Measurements from ENCODE around the gene HECTD1.
"Not testable (repeated sequence)": the region's sequence is repeated elsewhere in the genome, so short reads cannot be mapped to it uniquely, and the experiment has no call there.

HECTD1 gene

GRCh38 chr14:31235462-31235861 lies 27.9 kb upstream of the HECTD1 start:
- Mint-ChIP-seq H3K36me3 (ENCODE audit: low read depth) (no peaks in the 10 kb centered on the region), H3K27ac (no peak overlapping the region), H3K4me3 (no peak overlapping the region), H3K9me3 (no peaks in the 10 kb centered on the region), H3K27me3 (no peaks in the 10 kb centered on the region), H3K4me1 (ENCODE audit: low read depth) (no peaks in the 10 kb centered on the region)

- H3K4me1 Mint-ChIP-seq (ENCODE audit: low read depth): no peaks in the 10 kb centered on the region
- no peak overlapping the region for H3K27ac Mint-ChIP-seq
- H3K36me3 Mint-ChIP-seq (ENCODE audit: low read depth): no peaks in the 10 kb centered on the region
- H3K27me3 Mint-ChIP-seq: no peaks in the 10 kb centered on the region
- no peaks in the 10 kb centered on the region for H3K9me3 Mint-ChIP-seq
- no peak overlapping the region for H3K4me3 Mint-ChIP-seq
Measured at GRCh38 chr14:31232081-31232480, 24.5 kb upstream of the HECTD1 start.

- not testable (repeated sequence) for H3K4me1 Mint-ChIP-seq (ENCODE audit: low read depth); H3K27me3 Mint-ChIP-seq; H3K9me3 Mint-ChIP-seq; H3K36me3 Mint-ChIP-seq (ENCODE audit: low read depth); H3K27ac Mint-ChIP-seq; H3K4me3 Mint-ChIP-seq
Measured at GRCh38 chr14:31231272-31231671, 23.7 kb upstream of the HECTD1 start.

GRCh38 chr14:31230573-31230958 lies 23.0 kb upstream of the HECTD1 start:
- Mint-ChIP-seq H3K36me3 (ENCODE audit: low read depth) (no peaks in the 10 kb centered on the region), H3K4me3 (no peak overlapping the region), H3K27me3 (no peaks in the 10 kb centered on the region), H3K4me1 (ENCODE audit: low read depth) (no peaks in the 10 kb centered on the region), H3K9me3 (no peaks in the 10 kb centered on the region), H3K27ac (no peak overlapping the region)

- no peaks in the 10 kb centered on the region for H3K27me3 Mint-ChIP-seq
- no peaks in the 10 kb centered on the region for H3K9me3 Mint-ChIP-seq
- no peak overlapping the region for H3K4me3 Mint-ChIP-seq
- H3K36me3 Mint-ChIP-seq (ENCODE audit: low read depth): no peaks in the 10 kb centered on the region
- H3K27ac Mint-ChIP-seq: no peak overlapping the region
- H3K4me1 Mint-ChIP-seq (ENCODE audit: low read depth): no peaks in the 10 kb centered on the region
Measured at GRCh38 chr14:31229638-31230572, 22.3 kb upstream of the HECTD1 start.

GRCh38 chr14:31229009-31229408 lies 21.4 kb upstream of the HECTD1 start:
- no peaks in the 10 kb centered on the region for H3K4me1 Mint-ChIP-seq (ENCODE audit: low read depth)
- no peaks in the 10 kb centered on the region for H3K36me3 Mint-ChIP-seq (ENCODE audit: low read depth)
- no peaks in the 10 kb centered on the region for H3K9me3 Mint-ChIP-seq
- H3K27me3 Mint-ChIP-seq: no peaks in the 10 kb centered on the region
- no peak overlapping the region for H3K4me3 Mint-ChIP-seq
- H3K27ac Mint-ChIP-seq: no peak overlapping the region

- Mint-ChIP-seq H3K36me3 (ENCODE audit: low read depth) (no peaks in the 10 kb centered on the region), H3K27me3 (no peaks in the 10 kb centered on the region), H3K4me1 (ENCODE audit: low read depth) (no peaks in the 10 kb centered on the region), H3K4me3 (no peak overlapping the region), H3K27ac (no peak overlapping the region), H3K9me3 (no peaks in the 10 kb centered on the region)
Measured at GRCh38 chr14:31228533-31228932, 20.9 kb upstream of the HECTD1 start.

GRCh38 chr14:31224808-31225207 lies 17.2 kb upstream of the HECTD1 start:
- H3K4me3 Mint-ChIP-seq: no peak overlapping the region
- H3K36me3 Mint-ChIP-seq (ENCODE audit: low read depth): no peaks in the 10 kb centered on the region
- no peaks in the 10 kb centered on the region for H3K4me1 Mint-ChIP-seq (ENCODE audit: low read depth)
- H3K27me3 Mint-ChIP-seq: no peaks in the 10 kb centered on the region
- H3K9me3 Mint-ChIP-seq: no peaks in the 10 kb centered on the region
- H3K27ac Mint-ChIP-seq: no peak overlapping the region

- Mint-ChIP-seq H3K27ac (no peak overlapping the region), H3K36me3 (ENCODE audit: low read depth) (no peaks in the 10 kb centered on the region), H3K4me3 (no peak overlapping the region), H3K9me3 (no peaks in the 10 kb centered on the region), H3K27me3 (no peaks in the 10 kb centered on the region), H3K4me1 (ENCODE audit: low read depth) (no peaks in the 10 kb centered on the region)
Measured at GRCh38 chr14:31223331-31223730, 15.7 kb upstream of the HECTD1 start.

GRCh38 chr14:31222834-31223233 lies 15.2 kb upstream of the HECTD1 start:
- Mint-ChIP-seq H3K9me3 (no peaks in the 10 kb centered on the region), H3K27ac (no peak overlapping the region), H3K36me3 (ENCODE audit: low read depth) (no peaks in the 10 kb centered on the region), H3K27me3 (no peaks in the 10 kb centered on the region), H3K4me3 (no peak overlapping the region), H3K4me1 (ENCODE audit: low read depth) (no peaks in the 10 kb centered on the region)

- Mint-ChIP-seq H3K9me3 (no peaks in the 10 kb centered on the region), H3K27ac (no peak overlapping the region), H3K36me3 (ENCODE audit: low read depth) (no peaks in the 10 kb centered on the region), H3K27me3 (no peaks in the 10 kb centered on the region), H3K4me1 (ENCODE audit: low read depth) (no peaks in the 10 kb centered on the region), H3K4me3 (no peak overlapping the region)
Measured at GRCh38 chr14:31221266-31221665, 13.7 kb upstream of the HECTD1 start.

GRCh38 chr14:31219169-31219568 lies 11.6 kb upstream of the HECTD1 start:
- Mint-ChIP-seq H3K4me3 (no peak overlapping the region), H3K27me3 (no peaks in the 10 kb centered on the region), H3K36me3 (ENCODE audit: low read depth) (no peaks in the 10 kb centered on the region), H3K27ac (no peak overlapping the region), H3K4me1 (ENCODE audit: low read depth) (no peaks in the 10 kb centered on the region), H3K9me3 (no peaks in the 10 kb centered on the region)

GRCh38 chr14:31216359-31216758 lies 8.8 kb upstream of the HECTD1 start:
- Mint-ChIP-seq H3K27me3 (no peaks in the 10 kb centered on the region), H3K9me3 (no peaks in the 10 kb centered on the region), H3K4me1 (ENCODE audit: low read depth) (no peaks in the 10 kb centered on the region), H3K36me3 (ENCODE audit: low read depth) (no peaks in the 10 kb centered on the region), H3K27ac (no peak overlapping the region), H3K4me3 (no peak overlapping the region)

- Mint-ChIP-seq H3K4me1 (ENCODE audit: low read depth) (peaks cover 28% of the 10 kb centered on the region), H3K27ac (no peak overlapping the region), H3K4me3 (no peak overlapping the region), H3K9me3 (no peaks in the 10 kb centered on the region), H3K36me3 (ENCODE audit: low read depth) (no peaks in the 10 kb centered on the region), H3K27me3 (no peaks in the 10 kb centered on the region)
Measured at GRCh38 chr14:31212893-31213292, 5.3 kb upstream of the HECTD1 start.

- no peaks in the 10 kb centered on the region for H3K9me3 Mint-ChIP-seq
- H3K4me1 Mint-ChIP-seq (ENCODE audit: low read depth): peaks cover 45% of the 10 kb centered on the region
- no peaks in the 10 kb centered on the region for H3K27me3 Mint-ChIP-seq
- no peak overlapping the region for H3K4me3 Mint-ChIP-seq
- no peak overlapping the region for H3K27ac Mint-ChIP-seq
- peaks cover 14% of the 10 kb centered on the region for H3K36me3 Mint-ChIP-seq (ENCODE audit: low read depth)
Measured at GRCh38 chr14:31209605-31210004, 2.0 kb upstream of the HECTD1 start.
